Tongue (tissue), 2 donors: Measurements from ENCODE around the gene ZC3H7A. TPM values are rescaled to one million over a fixed set of nuclear protein-coding genes. Genes with fewer than 3 reads are reported as not detected.

Source experiments
- DNase-seq: peaks from one replicate; pipeline ENCODE4 v3.0.0-alpha.2; 2015
- total RNA-seq: library from RNA; depleted of rRNA; stranded (reverse); fragments of >200 nt; gene quantifications from one replicate; pipeline ENCODE4 v1.2.3, GENCODE V29; 2014

ZC3H7A gene
- total RNA-seq, 1 donor from 2014 or later: 71.3 TPM

- DNase-seq: no peak
Measured at GRCh38 chr16:11774065-11774626, 22.9 kb downstream of the ZC3H7A start.

DNA sequence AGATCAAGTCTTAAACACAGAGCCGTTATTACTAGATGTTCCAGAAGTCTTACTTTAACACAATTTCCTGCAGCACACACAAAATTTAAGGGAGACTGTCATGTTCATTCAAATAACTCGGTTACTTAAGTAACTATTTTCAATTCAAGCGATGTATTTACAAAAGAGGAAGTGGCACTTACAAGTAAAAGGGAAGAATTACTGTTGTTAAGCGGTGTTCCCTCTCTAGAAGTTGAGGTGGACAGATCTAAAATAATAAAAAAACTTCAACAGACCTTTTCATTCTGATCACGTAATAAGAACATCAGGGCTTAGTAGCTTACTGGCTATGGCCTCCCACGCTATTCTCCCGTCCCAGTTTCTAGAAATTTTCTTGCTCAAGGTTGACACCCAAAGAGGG is 28.2 kb downstream of the ZC3H7A start:
- DNase-seq: no peak

GRCh38 chr16:11762431-11762830 is 34.6 kb downstream of the ZC3H7A start:
- no peak for DNase-seq

DNA sequence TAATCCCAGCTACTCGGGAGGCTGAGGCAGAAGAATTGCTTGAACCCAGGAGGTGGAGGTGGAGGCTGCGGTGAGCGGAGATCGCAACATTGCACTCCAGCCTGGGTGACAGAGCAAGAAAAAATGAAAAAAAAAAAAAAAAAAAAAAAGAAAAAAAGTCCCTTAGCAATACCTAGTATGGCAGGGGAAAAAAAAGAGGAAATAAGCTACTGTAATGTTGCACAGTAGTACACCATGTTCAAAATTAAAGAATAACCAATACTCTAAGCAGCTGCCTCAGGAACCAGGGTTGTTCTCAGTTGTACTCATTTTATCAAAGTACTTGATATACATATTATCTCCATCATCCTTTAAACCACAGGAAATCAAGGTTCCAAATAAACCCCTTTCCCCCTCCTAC is 37.1 kb downstream of the ZC3H7A start:
- DNase-seq: no peak

DNA sequence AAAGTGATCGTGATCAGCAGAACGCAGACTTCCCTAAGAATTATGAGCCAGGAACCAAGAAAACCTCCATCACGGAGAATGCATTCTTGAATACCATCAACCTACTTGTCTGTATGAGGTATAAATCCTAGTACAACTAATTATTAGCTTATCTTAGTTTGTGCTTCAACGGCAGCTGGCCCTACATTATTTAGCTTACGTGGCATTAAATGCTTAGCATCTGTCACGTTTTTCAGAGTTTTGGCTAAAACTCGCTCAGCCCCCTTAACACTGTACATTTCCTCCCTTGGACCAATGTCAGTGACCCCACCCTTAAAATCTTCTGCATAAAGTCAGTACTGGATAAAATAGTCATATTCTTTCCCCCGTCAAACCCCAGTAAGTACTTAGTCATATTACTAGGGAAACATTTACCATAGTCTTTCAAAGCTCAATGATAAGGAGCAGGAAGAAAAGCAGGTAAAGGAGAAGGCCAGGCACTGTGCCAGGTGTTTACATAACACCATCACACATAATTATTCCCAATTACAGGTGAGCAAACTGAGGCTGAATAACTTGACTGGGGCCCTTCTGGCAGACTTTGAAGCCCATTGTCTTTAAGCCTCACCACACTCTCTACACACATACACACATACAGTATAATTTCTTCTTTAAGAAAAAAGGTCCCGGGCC is 37.8 kb downstream of the ZC3H7A start:
- DNase-seq: no peak

- DNase-seq: no peak
Measured at GRCh38 chr16:11757671-11758545, 39.1 kb downstream of the ZC3H7A start.

DNA sequence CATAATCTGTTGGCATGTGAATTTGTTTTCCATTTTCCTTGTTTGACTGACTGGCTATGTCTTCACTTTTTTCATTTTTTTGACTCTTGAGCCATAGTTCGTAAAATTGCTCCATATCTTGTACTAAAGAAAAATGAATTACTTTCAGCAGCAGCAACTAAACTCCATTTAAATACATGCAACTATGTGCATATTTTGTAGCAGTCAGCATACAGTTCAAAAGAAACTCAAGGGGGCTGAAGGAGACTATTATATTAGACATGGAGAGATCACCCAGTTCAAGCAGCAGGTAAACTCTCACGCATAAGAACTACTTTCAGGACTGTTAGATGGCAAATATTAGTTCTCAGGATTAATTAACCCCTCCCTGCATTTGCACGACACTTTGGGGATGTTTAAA is 40.8 kb downstream of the ZC3H7A start:
- DNase-seq: no peak

GRCh38 chr16:11755022-11755760 is 41.9 kb downstream of the ZC3H7A start:
- DNase-seq: no peak

- DNase-seq: no peak
Measured at GRCh38 chr16:11752856-11753255, 44.2 kb downstream of the ZC3H7A start.

DNA sequence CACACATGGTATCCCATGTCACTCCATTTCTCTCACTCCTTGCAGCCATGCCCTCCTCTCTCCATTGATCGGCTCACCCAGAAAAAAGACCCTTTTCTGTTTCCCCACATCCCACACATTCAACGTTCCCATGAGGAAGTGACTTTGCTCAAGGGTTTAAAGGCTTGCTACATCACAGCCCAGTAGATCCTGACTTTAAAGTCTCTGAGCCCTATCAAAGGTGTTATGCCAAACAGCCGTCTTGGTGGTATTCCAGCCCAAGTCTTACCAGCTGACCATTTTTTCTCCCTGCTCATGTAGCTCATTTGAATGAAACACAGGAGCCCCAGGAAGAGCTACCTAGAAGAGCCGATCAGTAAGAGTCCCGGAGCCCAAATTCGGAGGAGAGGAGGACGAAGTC is 47.0 kb downstream of the ZC3H7A start:
- DNase-seq: no peak

DNA sequence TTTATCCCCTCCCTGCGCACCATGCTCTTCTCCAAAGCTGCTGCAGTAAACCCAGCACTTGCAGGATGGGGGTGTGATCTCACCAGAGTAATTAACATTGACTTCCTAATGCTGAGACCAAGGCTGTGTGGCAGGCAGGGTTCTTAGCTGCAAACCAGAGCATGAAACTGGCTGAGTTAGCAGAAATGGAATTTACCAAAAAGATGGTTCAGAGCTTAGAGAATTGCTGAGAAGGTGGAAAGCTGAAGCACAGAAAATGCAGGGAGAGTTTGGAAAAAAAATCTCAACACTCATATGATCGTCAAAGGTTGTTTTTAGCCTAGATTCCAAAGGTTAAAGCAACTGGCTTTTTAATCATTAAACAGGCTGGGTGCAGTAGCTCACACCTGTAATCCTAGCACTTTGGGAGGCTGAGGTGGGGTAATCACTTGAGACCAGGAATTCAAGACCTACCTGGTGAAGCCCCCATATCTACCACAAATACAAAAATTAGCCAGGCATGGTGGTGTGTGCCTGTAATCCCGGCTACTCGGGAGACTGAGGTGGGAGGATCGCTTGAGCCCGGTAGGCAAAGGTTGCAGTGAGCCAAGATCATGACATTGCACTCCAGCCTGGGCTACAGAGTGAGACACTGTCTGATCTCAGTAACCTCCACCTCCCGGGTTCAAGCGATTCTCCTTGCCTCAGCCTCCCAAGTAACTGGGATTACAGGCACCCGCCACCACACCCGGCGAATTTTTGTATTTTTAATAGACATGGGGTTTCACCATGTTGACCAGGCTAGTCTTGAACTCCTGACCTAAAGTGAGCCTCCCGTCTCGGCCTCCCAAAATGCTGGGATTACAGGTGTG is 48.4 kb downstream of the ZC3H7A start:
- DNase-seq: no peak

GRCh38 chr16:11747949-11748403 is 49.1 kb downstream of the ZC3H7A start:
- DNase-seq: no peak

DNA sequence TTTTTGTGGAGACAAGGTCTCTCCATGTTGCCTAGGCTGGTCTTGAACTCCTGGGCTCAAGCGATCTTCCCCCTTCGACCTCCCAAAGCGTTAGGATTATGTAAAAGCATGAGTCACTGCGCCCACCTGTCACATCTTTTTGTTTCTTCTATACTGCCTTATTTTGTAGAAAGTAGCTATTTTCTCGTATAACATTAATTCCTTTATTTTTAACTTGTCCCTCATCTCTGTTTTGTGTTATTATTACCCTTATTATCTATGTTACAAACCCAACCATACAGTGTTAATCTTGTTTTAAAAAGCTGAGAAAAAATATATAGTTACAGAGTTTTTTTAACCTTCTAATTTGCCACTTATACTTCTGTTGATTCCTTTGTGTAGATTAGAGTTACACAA is 53.0 kb downstream of the ZC3H7A start:
- no peak for DNase-seq

DNA sequence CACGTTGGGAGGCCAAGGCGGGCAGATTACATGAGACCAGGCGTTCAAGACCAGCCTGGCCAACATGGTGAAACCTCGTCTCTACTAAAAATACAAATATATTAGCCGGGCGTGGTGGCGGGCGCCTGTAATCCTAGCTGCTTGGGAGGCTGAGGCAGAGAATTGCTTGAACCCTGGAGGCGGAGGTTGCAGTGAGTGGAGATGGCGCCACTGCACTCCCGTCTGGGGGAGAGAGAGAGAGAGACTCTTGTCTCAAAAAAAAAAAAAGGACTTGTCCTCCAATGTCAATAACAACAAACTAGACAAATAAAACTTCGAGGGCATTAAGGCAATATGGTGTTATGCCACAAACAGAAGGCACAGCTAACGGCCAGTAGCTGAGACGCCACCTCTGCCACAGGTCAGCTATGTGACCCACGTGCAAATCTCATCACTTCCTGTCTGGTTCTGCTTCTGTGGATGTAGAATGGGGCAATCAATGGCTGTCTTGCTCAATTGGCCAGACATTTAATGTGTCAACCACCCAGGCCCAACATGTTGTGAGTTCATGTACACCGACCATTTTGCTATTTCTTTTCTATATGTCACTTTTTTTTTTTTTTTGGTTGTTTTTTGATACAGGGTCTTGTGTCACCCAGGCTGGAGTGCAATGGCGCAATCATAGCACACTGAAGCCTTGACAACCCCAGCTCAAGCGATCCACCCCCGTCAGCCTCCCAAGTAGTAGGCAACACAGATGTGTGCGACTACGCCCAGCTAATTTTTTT is 53.6 kb downstream of the ZC3H7A start:
- DNase-seq: peak; percentile 24

GRCh38 chr16:11742536-11743307 is 54.3 kb downstream of the ZC3H7A start, which contains the start of gene TXNDC11:
Gene TXNDC11 (minus strand): TSS chr16:11742857. CDS start chr16:11742730, 127 bp downstream.
- peak; percentile 99 for DNase-seq

DNA sequence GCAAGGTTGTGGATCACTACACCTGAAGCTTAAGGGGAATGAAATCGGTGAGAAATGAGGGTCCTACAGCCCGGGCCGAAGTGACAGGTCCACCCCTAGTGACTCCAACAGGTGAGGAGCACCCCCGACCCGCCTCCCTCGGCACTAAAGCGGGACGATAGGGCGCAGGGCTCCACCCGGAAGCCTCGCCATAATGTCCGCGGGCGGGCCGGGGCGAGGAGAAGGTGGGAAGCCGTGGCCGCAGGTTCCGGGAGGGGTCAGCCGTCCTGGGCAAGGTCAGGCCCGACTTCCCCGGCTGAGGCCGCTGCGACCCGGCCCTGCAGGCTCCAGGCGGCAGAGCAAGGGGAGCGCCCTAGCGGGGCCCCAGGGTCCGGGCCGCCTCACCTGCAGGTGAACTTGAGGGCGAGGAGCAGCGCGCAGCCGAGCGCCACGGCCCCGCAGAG is 54.9 kb downstream of the ZC3H7A start:
- peak; percentile 38 for DNase-seq

DNA sequence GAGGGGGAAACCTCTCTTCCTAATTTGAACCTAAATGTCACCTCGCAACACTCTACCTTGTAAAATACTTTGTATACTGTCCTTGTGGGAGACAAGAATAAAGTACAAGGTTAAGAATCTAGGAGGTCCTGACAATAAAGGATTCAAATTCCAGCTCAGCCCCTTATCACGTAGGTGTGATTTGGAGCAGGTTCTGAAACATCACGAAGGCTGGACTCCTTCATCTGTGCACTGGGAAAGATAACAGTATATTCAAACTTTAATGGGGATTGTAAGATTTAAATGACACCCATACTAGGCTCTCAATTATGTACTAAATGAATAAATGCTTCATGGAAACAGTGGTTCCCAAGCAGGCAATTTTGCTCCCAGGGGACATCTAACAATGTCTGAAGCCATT is 56.5 kb downstream of the ZC3H7A start:
- no peak for DNase-seq

GRCh38 chr16:11738742-11739544 is 58.1 kb downstream of the ZC3H7A start:
- DNase-seq: no peak

DNA sequence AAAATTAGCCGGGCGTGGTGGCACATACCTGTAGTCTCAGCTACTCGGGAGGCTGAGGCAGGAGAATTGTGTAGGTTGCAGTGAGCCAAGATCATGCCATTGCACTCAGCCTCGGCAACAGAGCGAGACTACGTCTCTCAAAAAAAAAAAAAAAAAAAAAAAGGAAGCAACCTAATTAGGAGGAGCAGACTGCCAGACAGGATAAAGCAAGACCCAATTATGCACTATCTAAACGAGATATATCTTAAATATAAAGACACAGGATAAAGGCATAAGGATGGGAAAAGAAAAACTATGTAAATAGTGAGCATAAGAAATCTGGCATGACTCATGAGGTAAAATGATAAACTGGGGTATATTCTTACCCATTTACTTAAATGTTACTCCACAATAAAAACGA is 59.3 kb downstream of the ZC3H7A start:
- DNase-seq: no peak
